Effector memory CD4-positive, alpha-beta T cell (primary cell): ENCODE measurements around the gene HHATL.

Source experiments
- DNase-seq, 3 donors: peaks; one replicate each; pipeline ENCODE4 v3.0.0-alpha.2; 2020
- H3K27ac ChIP-seq: 2 replicates; pipeline ENCODE4 v1.7.0; 2013; ENCODE audit warnings: mild to moderate bottlenecking, low read length, moderate library complexity; ENCODE audit not compliant: insufficient read depth, poor library complexity, severe bottlenecking
- H3K27me3 ChIP-seq: replicated peaks from 2 replicates; pipeline ENCODE4 v1.7.0; 2013; ENCODE audit warnings: mild to moderate bottlenecking, low read length; ENCODE audit not compliant: insufficient read depth, control insufficient read depth, poor library complexity, severe bottlenecking
- H3K36me3 ChIP-seq: 2 replicates; pipeline ENCODE4 v1.7.0; 2013; ENCODE audit warnings: mild to moderate bottlenecking, low read length, moderate library complexity; ENCODE audit not compliant: control insufficient read depth, insufficient read depth
- H3K4me1 ChIP-seq: 2 replicates; pipeline ENCODE4 v1.7.0; 2013; ENCODE audit warnings: low read length, mild to moderate bottlenecking; ENCODE audit not compliant: control insufficient read depth, insufficient read depth, poor library complexity, severe bottlenecking
- H3K4me3 ChIP-seq: 2 replicates; pipeline ENCODE4 v1.7.0; 2013; ENCODE audit warnings: low read length, low read depth, mild to moderate bottlenecking; ENCODE audit not compliant: insufficient read depth, poor library complexity, severe bottlenecking
- H3K9me3 ChIP-seq: 2 replicates; pipeline ENCODE4 v1.7.0; 2013; ENCODE audit warnings: mild to moderate bottlenecking, low read length, moderate library complexity; ENCODE audit not compliant: control insufficient read depth

Gene HHATL

GRCh38 chr3:42698216-42698910, 4.2 kb downstream of the HHATL start:
- no peak overlapping the region for H3K27ac ChIP-seq
- no peaks in the 10 kb centered on the region for H3K27me3 ChIP-seq
- H3K4me1 ChIP-seq, result peaks cover 7% of the 10 kb centered on the region
- no peak overlapping the region for H3K4me3 ChIP-seq
- H3K9me3 ChIP-seq, result no peaks in the 10 kb centered on the region
- H3K36me3 ChIP-seq, result no peaks in the 10 kb centered on the region
- no peak for DNase-seq

- Histone ChIP-seq H3K27ac (no peak overlapping the region), H3K27me3 (no peaks in the 10 kb centered on the region), H3K9me3 (no peaks in the 10 kb centered on the region), H3K4me1 (peaks cover 7% of the 10 kb centered on the region), H3K4me3 (no peak overlapping the region), H3K36me3 (no peaks in the 10 kb centered on the region)
- DNase-seq, result no peak
Observed at GRCh38 chr3:42697289-42698051, 5.1 kb downstream of the HHATL start.

- Histone ChIP-seq H3K4me1 (peaks cover 7% of the 10 kb centered on the region), H3K9me3 (no peaks in the 10 kb centered on the region), H3K36me3 (no peaks in the 10 kb centered on the region), H3K27me3 (no peaks in the 10 kb centered on the region), H3K27ac (no peak overlapping the region), H3K4me3 (no peak overlapping the region)
- DNase-seq, result no peak
Observed at GRCh38 chr3:42696356-42697288, 6.0 kb downstream of the HHATL start.

DNA sequence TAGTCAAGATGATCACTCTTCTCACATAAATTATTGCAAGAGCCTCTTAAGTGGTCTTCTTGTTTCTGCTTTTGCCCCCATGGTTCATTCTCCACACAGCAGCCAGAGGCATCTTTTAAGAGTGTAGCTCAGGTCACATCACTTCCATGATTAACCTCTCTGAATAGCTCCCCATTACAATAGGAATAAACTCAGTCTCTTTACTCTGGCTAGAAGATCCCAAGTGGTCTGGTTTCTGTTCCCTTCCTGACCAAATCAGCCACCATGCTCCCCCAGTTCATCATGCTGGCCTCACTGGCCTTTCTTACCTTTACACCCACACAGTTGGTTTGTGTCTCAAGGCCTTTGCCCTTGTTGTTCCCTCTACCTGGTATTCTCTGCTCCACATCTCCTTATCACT, 8.2 kb downstream of the HHATL start:
- no peaks in the 10 kb centered on the region for H3K27me3 ChIP-seq

DNA sequence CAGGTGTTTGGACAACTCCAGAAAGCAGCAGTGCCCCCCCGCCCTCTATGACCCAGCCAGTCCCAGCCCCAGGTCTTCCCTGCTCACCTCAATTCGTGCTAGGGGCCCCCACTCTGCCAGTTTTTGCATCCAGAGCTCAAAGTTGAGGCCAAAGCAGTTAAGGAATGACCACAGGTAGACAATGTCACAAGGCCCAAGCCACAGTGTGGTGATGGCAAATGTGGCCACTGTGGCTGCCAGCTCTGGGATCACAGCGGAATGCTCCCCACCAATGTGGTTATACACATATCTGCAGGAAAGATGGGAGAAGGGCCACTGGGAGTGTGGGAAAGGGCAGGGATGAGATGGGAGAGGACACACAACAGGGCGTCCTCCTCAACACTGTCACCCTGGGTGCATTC, 9.1 kb downstream of the HHATL start:
- Histone ChIP-seq H3K27ac (no peak overlapping the region), H3K4me3 (no peak overlapping the region), H3K27me3 (no peaks in the 10 kb centered on the region), H3K4me1 (peaks cover under 1% of the 10 kb centered on the region), H3K9me3 (no peaks in the 10 kb centered on the region), H3K36me3 (no peaks in the 10 kb centered on the region)
- no peak for DNase-seq

More for the DNA sequence above, 8.2 kb downstream of the HHATL start:
- Histone ChIP-seq H3K4me3 (no peak overlapping the region), H3K4me1 (peaks cover 6% of the 10 kb centered on the region), H3K9me3 (no peaks in the 10 kb centered on the region), H3K36me3 (no peaks in the 10 kb centered on the region), H3K27ac (no peak overlapping the region)
- DNase-seq, result no peak

DNA sequence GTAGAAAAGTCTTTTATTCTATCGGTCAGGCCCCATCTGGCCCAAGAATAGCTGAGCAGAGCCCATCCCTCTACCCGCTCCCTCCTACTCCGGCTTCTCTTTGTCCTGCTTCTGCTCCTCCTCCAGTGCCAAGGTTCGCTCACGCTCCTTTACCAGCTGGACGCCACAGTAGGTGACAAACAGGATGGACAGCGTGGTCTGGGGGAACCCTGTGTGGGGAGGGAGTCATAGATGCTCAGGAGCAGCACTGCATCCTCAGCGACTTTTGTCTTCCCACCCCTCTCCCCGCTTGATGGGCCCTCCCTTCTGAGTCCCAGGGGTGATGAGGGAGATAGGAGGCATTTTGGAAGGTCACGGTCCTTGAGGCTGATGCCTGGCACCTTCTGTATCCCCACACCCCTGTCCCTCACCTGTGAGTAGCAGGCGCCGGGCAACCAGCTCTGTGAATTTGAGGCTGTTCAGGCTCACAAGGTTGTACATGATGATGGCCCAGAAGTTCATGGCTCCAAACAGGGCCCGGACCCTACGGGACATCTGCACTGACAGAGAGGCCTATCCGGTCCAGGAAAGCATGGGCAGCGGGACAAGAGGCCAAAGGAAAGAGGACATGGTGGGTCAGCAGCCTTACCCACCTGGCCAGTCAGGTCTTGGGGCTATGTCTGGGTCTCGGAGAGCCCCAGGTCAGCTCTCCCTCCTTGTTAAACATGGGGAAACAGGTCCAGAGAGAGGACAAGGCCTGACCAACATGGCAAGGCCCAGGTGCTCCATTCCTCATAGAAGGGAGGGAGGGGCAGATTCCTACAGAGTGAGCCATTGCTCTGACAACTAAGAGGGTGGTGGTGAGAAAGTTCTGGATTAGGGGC, 9.7 kb downstream of the HHATL start:
- no peaks in the 10 kb centered on the region for H3K27me3 ChIP-seq
- no peak for DNase-seq

DNA sequence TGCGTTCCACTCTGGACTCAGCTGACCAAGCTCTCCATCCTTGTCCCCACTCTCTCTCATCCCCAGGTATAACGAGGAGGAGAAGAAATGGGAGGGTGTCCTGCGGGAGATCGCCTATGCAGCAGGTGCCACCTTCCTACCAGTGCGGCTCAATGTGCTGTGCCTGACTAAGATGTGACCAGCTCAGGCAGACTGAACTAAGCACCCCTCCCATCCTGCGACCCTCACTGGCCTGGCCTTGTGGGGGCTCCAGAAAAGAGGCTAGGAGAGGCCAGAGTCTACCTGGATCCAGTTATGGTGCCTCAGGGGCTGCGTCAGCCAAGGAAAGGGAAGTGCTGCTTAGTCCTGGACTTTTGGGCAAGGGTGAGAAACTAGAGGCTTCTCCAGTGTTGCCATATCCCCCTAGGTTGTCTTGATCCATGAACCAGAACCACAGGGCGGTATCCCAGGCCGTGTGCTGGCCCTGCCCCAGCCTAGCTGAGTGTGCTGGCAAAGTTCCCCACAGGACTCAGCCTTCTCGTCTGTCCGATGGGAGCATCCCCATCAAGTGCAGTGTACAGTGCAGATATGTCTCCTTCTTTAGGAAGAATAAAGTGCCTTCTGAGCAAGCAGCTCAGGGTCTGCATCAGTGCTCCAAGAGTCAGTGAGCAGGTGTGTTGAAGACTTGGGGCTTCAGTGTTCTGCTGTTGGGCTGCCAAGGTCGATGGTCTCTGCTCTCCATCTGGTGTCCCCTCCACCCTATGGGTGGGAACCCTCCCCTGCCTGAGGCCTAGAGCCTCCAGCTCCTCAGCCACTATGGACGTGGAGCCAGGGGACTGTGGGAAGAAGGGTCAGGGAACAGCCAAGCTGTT, 10.6 kb downstream of the HHATL start:
- H3K27me3 ChIP-seq, result no peaks in the 10 kb centered on the region
- no peaks in the 10 kb centered on the region for H3K4me1 ChIP-seq
- no peak overlapping the region for H3K27ac ChIP-seq
- H3K36me3 ChIP-seq, result no peaks in the 10 kb centered on the region
- no peaks in the 10 kb centered on the region for H3K9me3 ChIP-seq
- DNase-seq, result no peak
- H3K4me3 ChIP-seq, result no peak overlapping the region

More for the DNA sequence above, 9.7 kb downstream of the HHATL start:
- Histone ChIP-seq H3K4me1 (no peaks in the 10 kb centered on the region), H3K27ac (no peak overlapping the region), H3K4me3 (no peak overlapping the region), H3K9me3 (no peaks in the 10 kb centered on the region), H3K36me3 (no peaks in the 10 kb centered on the region)

- Histone ChIP-seq H3K4me1 (no peaks in the 10 kb centered on the region), H3K36me3 (no peaks in the 10 kb centered on the region), H3K4me3 (no peak overlapping the region), H3K9me3 (no peaks in the 10 kb centered on the region), H3K27me3 (no peaks in the 10 kb centered on the region), H3K27ac (no peak overlapping the region)
- DNase-seq, result no peak
Observed at GRCh38 chr3:42690766-42691680, 11.6 kb downstream of the HHATL start.
